ENCODE data around the gene RASL10A. TPM values are rescaled to one million over a fixed set of nuclear protein-coding genes. Genes with fewer than 3 reads are reported as not detected.

The RASL10A gene
- total and polyA plus RNA-seq, 4 donors: 0.49 to 3.5 (median 3.0) TPM; not detected in 1

GRCh38 chr22:29341849-29342127 lies 26.3 kb upstream of the RASL10A start:
- Histone ChIP-seq H3K36me3 (ENCODE audit: control insufficient read depth in 1 of 2, insufficient read depth in 2 of 2, low read length in 1 of 2) (peaks cover 0 to 2% of the 10 kb centered on the region in 2 donors), H3K4me3 (ENCODE audit: low read length in 2 of 2) (no peak overlapping the region), H3K9me3 (ENCODE audit: control insufficient read depth, low read length) (no peaks in the 10 kb centered on the region), H3K4me1 (ENCODE audit: control insufficient read depth in 1 of 2, insufficient read depth in 2 of 2, low read length in 2 of 2) (no peaks in the 10 kb centered on the region), H3K27ac (ENCODE audit: low read depth in 1 of 2, low read length in 2 of 2) (no peak overlapping the region), H3K27me3 (ENCODE audit: control insufficient read depth in 1 of 2, insufficient read depth in 2 of 2, low read length in 1 of 2) (no peaks in the 10 kb centered on the region)
- 83 to 98% methylated on average over 2 of the region's 2 CpGs for WGBS, 2 donors
- intact Hi-C loops (cut with DNase I): loop anchor here in 1 of 2 donors (2.0 kb wide), 2 partner anchors 29 to 71 kb away; no protein-coding TSS in a partner anchor
- ATAC-seq (ENCODE audit: low FRiP score): no peak
- no peak for DNase-seq

GRCh38 chr22:29341056-29341848 lies 25.8 kb upstream of the RASL10A start:
- 93% methylated on average over 25 of the region's 25 CpGs for WGBS, 2 donors
- no peak overlapping the region for H3K27ac ChIP-seq (ENCODE audit: low read depth in 1 of 2, low read length in 2 of 2)
- peaks cover 0 to 2% of the 10 kb centered on the region in 2 donors for H3K36me3 ChIP-seq (ENCODE audit: control insufficient read depth in 1 of 2, insufficient read depth in 2 of 2, low read length in 1 of 2)
- intact Hi-C loops (cut with DNase I): no loop called here
- DNase-seq (no peak), ATAC-seq (ENCODE audit: low FRiP score) (no peak)
- no peaks in the 10 kb centered on the region for H3K9me3 ChIP-seq (ENCODE audit: control insufficient read depth, low read length)
- H3K27me3 ChIP-seq (ENCODE audit: control insufficient read depth in 1 of 2, insufficient read depth in 2 of 2, low read length in 1 of 2): no peaks in the 10 kb centered on the region
- no peak overlapping the region for H3K4me3 ChIP-seq (ENCODE audit: low read length in 2 of 2)
- no peaks in the 10 kb centered on the region for H3K4me1 ChIP-seq (ENCODE audit: control insufficient read depth in 1 of 2, insufficient read depth in 2 of 2, low read length in 2 of 2)

DNA sequence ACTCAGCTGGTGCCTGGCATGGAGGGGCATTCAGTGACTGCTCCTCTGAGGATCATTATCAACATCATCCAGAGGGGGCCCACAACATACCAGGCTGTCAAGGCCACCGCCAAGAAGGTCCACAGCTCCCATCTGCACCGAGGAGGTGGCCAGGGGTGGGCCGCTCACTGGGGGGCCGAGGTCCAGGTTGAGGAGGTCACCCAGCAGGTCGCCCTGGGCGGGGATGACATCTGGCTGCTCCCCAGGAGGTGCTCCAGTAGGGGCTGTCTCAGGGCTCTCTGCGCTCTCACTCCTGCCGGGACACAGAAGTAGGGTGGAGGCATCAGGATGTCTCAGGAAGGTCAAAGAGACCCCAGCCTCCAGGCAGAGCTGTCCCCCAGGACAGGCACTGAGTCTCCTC lies 25.1 kb upstream of the RASL10A start:
- DNase-seq (no peak), ATAC-seq (ENCODE audit: low FRiP score) (no peak)
- peaks cover 0 to 2% of the 10 kb centered on the region in 2 donors for H3K36me3 ChIP-seq (ENCODE audit: control insufficient read depth in 1 of 2, insufficient read depth in 2 of 2, low read length in 1 of 2)
- WGBS, 2 donors: 93 to 94% methylated on average over 8 of the region's 8 CpGs
- no peak overlapping the region for H3K27ac ChIP-seq (ENCODE audit: low read depth in 1 of 2, low read length in 2 of 2)
- H3K4me3 ChIP-seq (ENCODE audit: low read length in 2 of 2): no peak overlapping the region
- no peaks in the 10 kb centered on the region for H3K9me3 ChIP-seq (ENCODE audit: control insufficient read depth, low read length)
- no peaks in the 10 kb centered on the region for H3K4me1 ChIP-seq (ENCODE audit: control insufficient read depth in 1 of 2, insufficient read depth in 2 of 2, low read length in 2 of 2)
- H3K27me3 ChIP-seq (ENCODE audit: control insufficient read depth in 1 of 2, insufficient read depth in 2 of 2, low read length in 1 of 2): no peaks in the 10 kb centered on the region
- intact Hi-C loops (cut with DNase I): no loop called here

- intact Hi-C loops (cut with DNase I): no loop called here
- no peak for DNase-seq
- Histone ChIP-seq H3K36me3 (ENCODE audit: control insufficient read depth in 1 of 2, insufficient read depth in 2 of 2, low read length in 1 of 2) (peaks cover 0 to 2% of the 10 kb centered on the region in 2 donors), H3K27me3 (ENCODE audit: control insufficient read depth in 1 of 2, insufficient read depth in 2 of 2, low read length in 1 of 2) (no peaks in the 10 kb centered on the region), H3K4me3 (ENCODE audit: low read length in 2 of 2) (no peak overlapping the region), H3K27ac (ENCODE audit: low read depth in 1 of 2, low read length in 2 of 2) (no peak overlapping the region), H3K9me3 (ENCODE audit: control insufficient read depth, low read length) (no peaks in the 10 kb centered on the region), H3K4me1 (ENCODE audit: control insufficient read depth in 1 of 2, insufficient read depth in 2 of 2, low read length in 2 of 2) (no peaks in the 10 kb centered on the region)
- no peak for ATAC-seq (ENCODE audit: low FRiP score)
- 93% methylated on average over 20 to 23 of the region's 23 CpGs for WGBS, 2 donors
Observed at GRCh38 chr22:29339381-29340235, 24.1 kb upstream of the RASL10A start.

- DNase-seq: no peak
- no peak for ATAC-seq (ENCODE audit: low FRiP score)
- no peak overlapping the region for H3K4me3 ChIP-seq (ENCODE audit: low read length in 2 of 2)
- no peaks in the 10 kb centered on the region for H3K9me3 ChIP-seq (ENCODE audit: control insufficient read depth, low read length)
- 92 to 93% methylated on average over 6 of the region's 6 CpGs for WGBS, 2 donors
- no peak overlapping the region for H3K27ac ChIP-seq (ENCODE audit: low read depth in 1 of 2, low read length in 2 of 2)
- H3K36me3 ChIP-seq (ENCODE audit: control insufficient read depth in 1 of 2, insufficient read depth in 2 of 2, low read length in 1 of 2): peaks cover 0 to 2% of the 10 kb centered on the region in 2 donors
- no peaks in the 10 kb centered on the region for H3K4me1 ChIP-seq (ENCODE audit: control insufficient read depth in 1 of 2, insufficient read depth in 2 of 2, low read length in 2 of 2)
- intact Hi-C loops (cut with DNase I): no loop called here
- H3K27me3 ChIP-seq (ENCODE audit: control insufficient read depth in 1 of 2, insufficient read depth in 2 of 2, low read length in 1 of 2): no peaks in the 10 kb centered on the region
Observed at GRCh38 chr22:29338398-29338797, 22.9 kb upstream of the RASL10A start.

GRCh38 chr22:29337631-29338284 lies 22.3 kb upstream of the RASL10A start:
- DNase-seq (no peak), ATAC-seq (ENCODE audit: low FRiP score) (no peak)
- H3K4me1 ChIP-seq (ENCODE audit: control insufficient read depth in 1 of 2, insufficient read depth in 2 of 2, low read length in 2 of 2): no peaks in the 10 kb centered on the region
- no peaks in the 10 kb centered on the region for H3K27me3 ChIP-seq (ENCODE audit: control insufficient read depth in 1 of 2, insufficient read depth in 2 of 2, low read length in 1 of 2)
- H3K9me3 ChIP-seq (ENCODE audit: control insufficient read depth, low read length): no peaks in the 10 kb centered on the region
- WGBS, 2 donors: 74 to 77% methylated on average over 12 of the region's 12 CpGs
- no peak overlapping the region for H3K4me3 ChIP-seq (ENCODE audit: low read length in 2 of 2)
- H3K27ac ChIP-seq (ENCODE audit: low read depth in 1 of 2, low read length in 2 of 2): no peak overlapping the region
- peaks cover 0 to 6% of the 10 kb centered on the region in 2 donors for H3K36me3 ChIP-seq (ENCODE audit: control insufficient read depth in 1 of 2, insufficient read depth in 2 of 2, low read length in 1 of 2)
- intact Hi-C loops (cut with DNase I): no loop called here

- Histone ChIP-seq H3K4me1 (ENCODE audit: control insufficient read depth in 1 of 2, insufficient read depth in 2 of 2, low read length in 2 of 2) (no peaks in the 10 kb centered on the region), H3K27me3 (ENCODE audit: control insufficient read depth in 1 of 2, insufficient read depth in 2 of 2, low read length in 1 of 2) (no peaks in the 10 kb centered on the region), H3K9me3 (ENCODE audit: control insufficient read depth, low read length) (no peaks in the 10 kb centered on the region), H3K4me3 (ENCODE audit: low read length in 2 of 2) (no peak overlapping the region), H3K36me3 (ENCODE audit: control insufficient read depth in 1 of 2, insufficient read depth in 2 of 2, low read length in 1 of 2) (peaks cover 0 to 6% of the 10 kb centered on the region in 2 donors), H3K27ac (ENCODE audit: low read depth in 1 of 2, low read length in 2 of 2) (no peak overlapping the region)
- no peak for DNase-seq
- intact Hi-C loops (cut with DNase I): no loop called here
- ATAC-seq (ENCODE audit: low FRiP score): no peak
- 81 to 85% methylated on average over 14 of the region's 14 CpGs for WGBS, 2 donors
Observed at GRCh38 chr22:29336751-29337490, 21.4 kb upstream of the RASL10A start.

DNA sequence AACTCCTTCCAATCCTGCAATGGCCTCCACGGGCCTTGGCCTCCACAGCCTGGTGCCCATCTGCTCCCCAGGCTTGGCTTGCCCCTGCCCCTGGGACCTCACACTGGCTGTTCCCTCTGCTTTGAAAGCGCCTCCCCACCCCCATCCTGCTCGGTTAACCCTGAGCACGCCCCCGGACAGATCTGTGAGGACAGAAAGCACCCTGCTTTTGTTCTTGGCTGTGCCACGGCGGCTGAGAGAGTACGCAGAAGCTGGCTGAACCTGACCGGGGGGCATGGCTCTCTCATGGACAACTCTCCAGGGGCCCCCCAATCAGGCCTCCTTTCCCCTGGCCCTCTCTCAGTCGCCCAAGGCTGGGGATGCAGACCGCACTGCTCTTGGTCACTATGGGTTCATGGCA lies 20.2 kb upstream of the RASL10A start:
- no peaks in the 10 kb centered on the region for H3K4me1 ChIP-seq (ENCODE audit: control insufficient read depth in 1 of 2, insufficient read depth in 2 of 2, low read length in 2 of 2)
- no peak overlapping the region for H3K27ac ChIP-seq (ENCODE audit: low read depth in 1 of 2, low read length in 2 of 2)
- ATAC-seq (ENCODE audit: low FRiP score) (no peak), DNase-seq (no peak)
- peaks cover 0 to 3% of the 10 kb centered on the region in 2 donors for H3K36me3 ChIP-seq (ENCODE audit: control insufficient read depth in 1 of 2, insufficient read depth in 2 of 2, low read length in 1 of 2)
- H3K27me3 ChIP-seq (ENCODE audit: control insufficient read depth in 1 of 2, insufficient read depth in 2 of 2, low read length in 1 of 2): no peaks in the 10 kb centered on the region
- intact Hi-C loops (cut with DNase I): no loop called here
- WGBS, 2 donors: 88 to 92% methylated on average over 11 of the region's 11 CpGs
- no peak overlapping the region for H3K4me3 ChIP-seq (ENCODE audit: low read length in 2 of 2)
- no peaks in the 10 kb centered on the region for H3K9me3 ChIP-seq (ENCODE audit: control insufficient read depth, low read length)
